GM19324 (cell line): ENCODE data around the gene RAI1.

Experiments
- ATAC-seq: cut with Tn5 transposase; IDR thresholded peaks from one replicate; pipeline ENCODE4 v1.9.1; 2021; ENCODE audit warnings: mild to moderate bottlenecking, moderate library complexity; ENCODE audit not compliant: unreplicated experiment, low FRiP score

Gene RAI1

DNA sequence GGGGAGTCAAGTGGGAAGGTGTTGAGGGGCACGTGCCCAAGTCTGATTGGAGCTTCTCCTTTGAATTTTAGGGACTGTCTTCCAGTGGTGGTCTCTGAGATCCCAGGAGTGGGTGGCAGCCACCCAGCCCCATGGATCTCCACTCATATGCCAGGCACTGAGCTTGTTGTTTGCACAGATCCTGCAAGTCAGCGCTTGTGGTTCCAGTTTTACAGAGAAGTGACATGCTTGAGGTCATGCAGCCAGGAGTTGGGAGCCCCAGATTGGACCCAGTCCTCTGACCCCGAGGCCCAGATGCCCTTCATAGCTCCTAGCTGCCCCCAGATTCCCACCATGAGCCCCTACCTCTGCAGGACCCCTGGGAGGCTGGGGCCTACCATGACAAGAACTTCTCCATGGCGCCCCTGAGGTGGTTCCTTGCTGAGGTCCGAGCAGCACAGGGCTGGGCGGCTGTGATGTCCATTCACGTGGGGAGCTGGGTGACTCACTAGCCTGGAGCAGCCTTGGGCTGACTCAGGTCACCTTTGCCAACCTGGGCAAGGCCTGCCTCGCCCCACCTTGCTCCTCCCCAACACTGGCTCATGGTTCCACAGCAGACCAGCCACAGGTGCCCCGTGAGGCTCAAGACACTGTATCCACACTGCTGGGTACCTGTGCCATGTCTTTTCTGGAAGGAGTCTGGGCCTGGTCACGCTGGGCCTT lies 47.4 kb downstream of the RAI1 start:
- ATAC-seq: no peak

DNA sequence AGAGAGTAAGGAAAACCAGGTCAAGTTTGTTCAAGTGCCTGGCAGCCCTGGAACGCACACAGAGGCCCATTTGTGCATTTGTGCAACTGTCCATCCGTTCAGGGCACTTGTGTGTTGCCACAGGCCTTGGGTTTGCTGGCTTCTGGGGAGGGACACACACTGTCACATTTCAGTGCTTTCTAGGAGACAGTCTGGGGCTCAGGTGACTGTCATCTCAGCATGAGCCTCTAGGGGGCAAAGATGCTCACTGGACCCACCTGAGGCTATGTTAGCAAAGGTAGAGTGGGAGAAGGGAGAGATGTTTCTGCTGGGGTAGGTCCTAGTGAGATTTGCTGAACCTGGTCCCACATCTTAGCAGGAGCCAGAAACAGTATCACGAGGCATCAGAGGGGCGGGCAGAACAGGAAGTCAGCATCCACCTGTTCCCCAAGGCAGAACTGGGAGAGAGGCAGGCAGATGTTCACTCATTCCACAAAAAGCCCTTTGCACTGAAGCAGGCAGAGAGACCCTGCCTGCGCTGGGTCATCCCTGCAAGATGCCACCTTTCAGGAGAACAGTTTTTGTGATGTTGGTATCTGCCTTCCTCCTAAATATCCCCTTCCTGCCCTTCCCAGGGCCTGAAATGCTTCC lies 48.5 kb downstream of the RAI1 start:
- peak; percentile 57 for ATAC-seq

- ATAC-seq: no peak
Measured at GRCh38 chr17:17730250-17730935, 49.1 kb downstream of the RAI1 start.

DNA sequence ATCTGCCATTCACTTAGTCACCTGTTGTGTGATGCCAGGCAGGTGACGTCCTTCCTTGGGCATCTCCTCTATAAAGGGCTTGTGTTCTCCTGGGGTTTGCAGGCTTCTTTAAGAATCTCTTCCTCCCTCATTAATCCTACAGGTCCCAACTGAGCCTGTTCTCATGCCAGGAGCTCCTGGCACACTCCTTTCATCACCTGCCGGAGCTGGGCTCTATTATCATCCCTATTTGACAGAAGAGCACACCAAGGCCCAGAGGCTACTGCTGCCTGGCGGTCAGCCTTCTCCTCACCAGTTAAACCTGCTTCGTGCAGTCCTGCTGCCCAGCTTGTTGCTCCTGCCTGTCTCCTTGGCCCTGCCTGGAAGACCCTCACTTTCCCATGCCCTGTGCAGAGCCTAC lies 51.2 kb downstream of the RAI1 start:
- no peak for ATAC-seq

DNA sequence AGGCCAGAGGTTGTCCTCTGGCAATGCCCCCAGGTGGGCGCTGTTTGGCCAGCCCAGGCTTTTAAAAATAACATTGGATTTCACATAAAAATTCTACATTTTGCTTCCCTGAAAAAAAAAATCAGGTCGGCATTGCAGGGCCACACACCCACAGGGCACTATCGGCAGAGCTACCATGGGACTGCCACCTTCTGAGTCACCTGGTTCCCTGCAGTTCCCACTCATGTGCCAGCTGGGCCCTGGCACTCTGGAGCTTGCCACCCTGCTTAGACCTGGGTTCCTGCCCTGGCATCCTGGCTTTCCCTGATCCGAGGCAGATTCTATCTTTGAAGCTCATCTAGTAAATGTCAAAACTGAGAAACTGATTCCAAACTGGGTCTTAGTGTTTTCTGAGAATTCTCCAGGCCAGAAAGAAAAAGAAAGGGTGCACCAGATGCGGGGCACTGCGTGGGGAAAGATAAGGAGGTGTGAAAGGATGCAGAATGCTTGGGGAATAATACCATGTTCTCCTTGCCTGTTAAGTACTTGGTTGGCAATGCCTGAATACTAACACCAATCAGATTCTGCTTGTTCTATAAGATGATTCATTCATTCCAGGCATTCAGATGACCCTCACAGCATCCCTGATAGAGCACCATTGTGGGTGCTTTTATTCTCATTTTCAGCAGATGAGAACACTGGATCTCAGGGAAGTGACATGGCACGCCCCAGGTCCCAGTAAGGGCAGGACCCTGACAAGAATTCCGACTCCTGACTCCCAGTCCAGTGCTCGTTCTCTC lies 51.8 kb downstream of the RAI1 start:
- no peak for ATAC-seq

DNA sequence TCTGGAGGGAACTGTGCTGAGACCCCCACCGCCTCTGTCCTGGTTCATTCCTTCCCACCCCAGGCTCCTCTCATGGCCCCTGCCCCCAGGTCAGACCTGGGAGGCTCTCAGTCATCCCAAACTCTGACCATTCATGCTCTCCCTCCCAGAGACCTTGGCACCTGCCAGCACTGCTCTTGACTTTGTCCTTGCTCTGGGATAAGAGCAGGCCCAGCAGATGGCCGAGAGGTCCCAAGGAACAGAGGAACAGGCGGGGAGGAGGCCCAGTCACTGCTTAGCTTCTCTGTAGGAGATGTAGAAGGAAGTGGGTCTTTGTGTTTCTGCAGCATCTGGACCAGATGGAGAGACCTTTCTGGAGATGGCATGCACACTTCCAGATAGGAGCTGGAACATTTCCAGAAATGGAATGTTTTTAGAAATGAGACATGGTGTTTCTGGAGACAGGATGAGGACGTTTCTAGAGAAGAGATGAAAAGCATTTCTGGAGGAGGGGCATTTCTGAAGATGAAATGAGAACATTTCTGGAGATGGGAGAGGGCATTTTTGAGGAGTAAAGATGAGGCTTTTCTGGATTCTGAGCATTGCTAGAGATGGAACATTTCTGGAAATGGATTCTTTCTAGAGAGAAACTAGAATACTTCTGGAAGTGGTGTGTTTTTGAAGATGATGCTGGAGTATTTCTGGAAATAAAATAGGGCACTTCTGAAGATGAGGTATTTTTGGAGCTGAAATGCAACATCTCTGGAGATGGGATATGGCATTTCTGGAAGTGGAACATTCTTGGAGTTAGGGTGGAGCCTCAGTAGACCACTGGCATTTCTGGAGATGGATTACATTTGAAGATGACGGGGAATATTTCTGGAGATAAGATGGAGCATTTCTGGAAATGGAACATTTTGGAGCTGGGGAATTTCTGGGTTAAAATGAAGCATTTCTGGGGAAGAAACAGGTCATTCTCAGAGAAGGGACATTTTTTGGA lies 55.2 kb downstream of the RAI1 start:
- no peak for ATAC-seq

GRCh38 chr17:17737961-17738894 lies 57.0 kb downstream of the RAI1 start:
- no peak for ATAC-seq

DNA sequence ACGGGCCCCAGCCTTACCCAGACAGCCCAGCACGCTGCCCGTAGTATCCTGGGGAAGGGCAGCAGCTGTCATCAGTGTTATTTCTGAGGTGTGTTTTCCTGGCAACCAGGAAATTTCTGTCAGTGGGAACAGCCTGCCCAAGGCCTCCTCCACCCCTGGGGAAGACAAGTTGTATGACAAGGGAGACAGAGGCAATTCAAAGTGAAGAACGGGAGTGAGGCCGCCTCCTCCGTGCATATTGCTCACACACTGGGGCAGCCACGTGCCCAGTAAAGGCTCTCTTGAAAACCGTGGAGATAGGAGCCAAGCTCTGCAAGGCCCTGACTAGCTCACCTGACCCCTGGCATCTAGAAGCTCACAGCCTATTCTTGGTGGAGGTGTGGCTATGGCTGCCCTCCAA lies 57.6 kb downstream of the RAI1 start:
- no peak for ATAC-seq

GRCh38 chr17:17739388-17740066 lies 58.3 kb downstream of the RAI1 start:
- ATAC-seq: no peak

DNA sequence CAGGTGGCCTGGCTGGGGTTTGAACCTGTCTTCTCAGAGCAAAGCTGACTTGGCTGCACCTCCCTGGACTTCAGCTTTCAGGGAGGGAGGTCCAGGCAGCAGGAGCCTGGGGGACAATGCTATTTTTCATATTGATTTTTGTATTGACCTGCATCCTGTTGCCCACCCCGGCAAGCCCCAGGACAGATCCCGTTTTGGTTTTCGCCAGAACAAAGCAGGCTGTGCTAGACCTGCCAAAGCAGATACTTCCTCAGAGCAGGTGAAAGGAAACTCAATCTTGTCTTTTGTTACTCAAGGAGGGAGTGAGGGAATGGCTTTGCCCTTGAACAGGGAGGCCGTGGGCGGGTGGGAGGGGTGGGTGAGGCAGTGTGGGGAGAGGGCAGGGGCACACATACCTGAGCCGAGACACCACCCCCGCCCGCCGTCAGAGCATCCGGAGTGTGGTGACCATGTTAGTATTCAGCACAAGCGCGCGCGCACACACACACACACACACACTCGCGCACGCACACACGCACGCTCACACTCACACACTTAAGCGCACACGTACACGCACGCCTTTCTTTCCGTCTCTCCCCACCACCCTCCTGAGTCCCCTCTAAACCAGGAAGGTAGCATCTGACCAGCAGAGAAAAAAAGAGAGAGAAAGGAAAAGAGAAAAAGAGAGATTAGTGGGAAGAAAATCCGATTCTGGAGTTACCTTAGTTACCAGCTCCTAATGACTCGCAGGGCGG lies 59.5 kb downstream of the RAI1 start:
- no peak for ATAC-seq

GRCh38 chr17:17741349-17742023 lies 60.2 kb downstream of the RAI1 start:
- no peak for ATAC-seq

DNA sequence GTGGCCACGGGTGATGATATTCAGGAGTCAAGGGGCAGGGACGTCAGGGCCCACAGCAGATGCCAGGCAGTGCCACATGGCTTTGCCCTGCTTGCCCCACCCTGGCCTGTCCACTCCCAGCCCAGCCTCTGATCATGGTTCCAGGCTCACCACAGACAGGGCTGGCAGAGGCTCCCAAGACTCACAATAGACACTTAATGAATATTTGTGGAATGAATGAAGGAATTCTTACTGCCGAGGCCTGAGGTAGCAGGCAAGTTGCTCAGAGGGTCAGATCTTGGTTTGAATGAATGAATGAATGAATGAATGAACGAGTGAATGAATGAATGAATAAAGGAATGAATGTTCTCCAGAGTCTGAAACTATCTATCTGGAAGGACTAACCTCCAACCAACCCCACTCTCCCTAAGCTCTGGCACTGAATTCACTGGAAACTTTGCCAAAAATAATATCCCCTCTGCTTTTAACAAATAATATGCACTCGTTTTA lies 60.9 kb downstream of the RAI1 start:
- no peak for ATAC-seq

- ATAC-seq: no peak
Measured at GRCh38 chr17:17742688-17743390, 61.6 kb downstream of the RAI1 start.

- no peak for ATAC-seq
Measured at GRCh38 chr17:17743391-17744112, 62.3 kb downstream of the RAI1 start.

DNA sequence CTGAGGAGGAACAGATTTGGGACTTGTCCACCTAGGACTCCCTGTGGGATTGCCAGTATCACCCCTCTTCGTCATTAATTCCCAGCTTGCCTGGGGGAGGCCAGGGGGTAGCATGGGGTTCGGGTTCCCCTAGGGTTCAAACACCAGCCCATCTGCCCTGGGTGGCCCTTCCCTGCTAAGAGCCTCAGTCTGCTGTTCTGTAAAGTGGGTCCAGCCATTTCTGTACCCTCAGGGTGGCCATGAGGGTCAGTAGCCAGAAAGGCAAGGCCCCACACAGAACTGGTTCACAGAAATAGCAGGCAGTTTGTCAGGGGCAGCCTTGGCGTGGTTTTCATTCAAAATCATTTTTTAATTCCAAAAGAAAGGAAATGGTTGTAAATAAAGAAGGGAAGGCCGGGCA lies 62.9 kb downstream of the RAI1 start:
- ATAC-seq: no peak
